Measurements from ENCODE around the gene EPHA5.

Gene EPHA5

DNA sequence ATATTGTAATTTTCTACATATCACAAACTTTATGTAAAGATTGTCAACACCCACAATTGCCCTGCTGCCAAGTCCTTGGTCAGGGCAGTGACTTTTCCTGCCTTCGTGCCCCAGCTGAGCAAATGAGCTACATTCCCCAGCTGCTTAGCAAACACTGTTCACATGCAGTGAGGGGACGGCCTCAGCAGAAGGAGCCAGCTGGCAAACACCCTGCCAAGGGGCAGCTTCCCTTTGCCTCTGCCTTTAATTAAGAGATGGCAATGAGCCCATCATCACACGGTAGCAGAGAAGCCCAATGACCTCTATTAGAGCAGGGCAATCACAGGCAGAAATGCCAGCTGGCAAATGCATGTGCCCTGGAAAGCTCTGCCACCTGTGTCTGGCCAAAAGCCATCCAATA lies 253.4 kb downstream of the EPHA5 start:
- Histone ChIP-seq H3K36me3 (replicated peaks) (no peaks in the 10 kb centered on the region), H3K4me1 (no peaks in the 10 kb centered on the region), H3K9me3 (no peaks in the 10 kb centered on the region), H3K27me3 (ENCODE audit: low read depth) (no peaks in the 10 kb centered on the region), H3K4me3 (no peak overlapping the region)
- no peak for DNase-seq (ENCODE audit: low spot score in 2 of 2)
- in situ Hi-C loops (cut with MboI; ENCODE audit: low sequenced_read_pairs) = no loop called here

DNA sequence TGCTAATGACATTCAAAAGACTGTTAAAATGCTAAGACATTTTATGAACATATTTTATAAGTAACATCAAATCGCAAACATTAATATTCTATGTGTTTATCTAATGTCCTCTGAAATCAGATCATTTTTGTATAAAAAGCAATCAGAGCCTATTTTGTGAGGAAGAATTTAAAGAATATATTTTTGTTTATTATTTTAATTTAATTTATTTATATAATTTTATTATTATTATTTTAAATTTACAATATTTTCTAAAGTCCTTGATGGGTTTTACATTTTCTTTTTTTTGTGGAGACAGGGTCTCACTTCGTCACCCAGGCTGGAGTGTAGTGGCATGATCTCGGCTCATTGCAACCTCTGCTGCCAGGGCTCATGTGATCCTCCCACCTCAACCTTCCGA lies 262.8 kb downstream of the EPHA5 start:
- in situ Hi-C loops (cut with MboI; ENCODE audit: low sequenced_read_pairs) = no loop called here
- Histone ChIP-seq H3K9me3 (no peaks in the 10 kb centered on the region), H3K36me3 (replicated peaks) (no peaks in the 10 kb centered on the region), H3K4me3 (no peak overlapping the region), H3K4me1 (no peaks in the 10 kb centered on the region), H3K27me3 (ENCODE audit: low read depth) (no peaks in the 10 kb centered on the region)
- DNase-seq (ENCODE audit: low spot score in 2 of 2) = no peak

DNA sequence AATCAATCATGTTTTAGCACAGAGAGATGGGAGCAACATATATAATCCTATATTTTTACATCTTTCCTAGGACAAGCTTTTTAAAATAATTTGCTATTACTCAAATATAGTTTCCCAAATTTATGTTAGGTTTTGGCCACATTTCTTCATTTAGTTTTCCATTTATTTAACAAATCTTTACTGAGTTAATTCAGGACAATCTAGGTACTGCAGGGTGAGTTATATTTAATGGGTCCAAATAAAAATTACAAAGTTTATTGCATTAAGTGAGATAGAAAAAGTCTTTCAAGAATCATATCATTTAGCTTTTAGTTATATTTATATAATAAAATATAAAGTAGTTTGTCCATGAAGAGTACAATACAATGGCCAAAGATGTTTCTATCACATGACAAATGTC lies 269.2 kb downstream of the EPHA5 start:
- Histone ChIP-seq H3K4me3 (no peak overlapping the region), H3K9me3 (no peaks in the 10 kb centered on the region), H3K4me1 (no peaks in the 10 kb centered on the region), H3K36me3 (replicated peaks) (no peaks in the 10 kb centered on the region), H3K27me3 (ENCODE audit: low read depth) (no peaks in the 10 kb centered on the region)
- DNase-seq (ENCODE audit: low spot score in 2 of 2) = no peak
- in situ Hi-C loops (cut with MboI; ENCODE audit: low sequenced_read_pairs) = no loop called here

DNA sequence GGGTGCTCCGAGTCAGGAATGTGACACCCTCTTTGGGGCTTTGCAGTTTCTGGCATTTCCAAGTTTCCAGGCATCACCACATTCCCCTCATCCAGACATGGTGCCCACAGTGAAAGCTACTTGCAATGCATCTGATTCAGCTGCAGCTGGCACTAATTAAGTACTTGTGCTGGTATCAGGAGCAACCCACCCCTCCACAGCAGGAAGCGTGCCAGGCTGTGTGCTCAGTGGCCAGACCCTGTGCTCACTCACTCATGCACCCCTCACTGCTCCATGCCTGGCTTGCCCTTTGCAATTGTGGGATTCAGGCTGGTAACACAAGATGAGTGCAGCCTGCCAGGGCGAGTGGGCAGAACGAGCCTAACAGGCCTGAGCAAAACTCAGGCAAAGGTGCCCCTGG lies 271.2 kb downstream of the EPHA5 start:
- no peak overlapping the region for H3K4me3 ChIP-seq
- no peaks in the 10 kb centered on the region for H3K4me1 ChIP-seq
- no peak for DNase-seq (ENCODE audit: low spot score in 2 of 2)
- H3K36me3 ChIP-seq (replicated peaks) = no peaks in the 10 kb centered on the region
- in situ Hi-C loops (cut with MboI; ENCODE audit: low sequenced_read_pairs) = no loop called here
- no peaks in the 10 kb centered on the region for H3K27me3 ChIP-seq (ENCODE audit: low read depth)
- H3K9me3 ChIP-seq = no peaks in the 10 kb centered on the region

GRCh38 chr4:65393078-65393477 lies 277.2 kb downstream of the EPHA5 start:
- Histone ChIP-seq H3K27me3 (ENCODE audit: low read depth) (no peaks in the 10 kb centered on the region), H3K4me1 (no peaks in the 10 kb centered on the region), H3K36me3 (replicated peaks) (no peaks in the 10 kb centered on the region), H3K4me3 (no peak overlapping the region), H3K9me3 (no peaks in the 10 kb centered on the region)
- DNase-seq (ENCODE audit: low spot score in 2 of 2) = no peak
- in situ Hi-C loops (cut with MboI; ENCODE audit: low sequenced_read_pairs) = no loop called here

- no peak for DNase-seq (ENCODE audit: low spot score in 2 of 2)
- Histone ChIP-seq H3K4me3 (no peak overlapping the region), H3K4me1 (no peaks in the 10 kb centered on the region), H3K36me3 (replicated peaks) (no peaks in the 10 kb centered on the region), H3K27me3 (ENCODE audit: low read depth) (no peaks in the 10 kb centered on the region), H3K9me3 (no peaks in the 10 kb centered on the region)
- in situ Hi-C loops (cut with MboI; ENCODE audit: low sequenced_read_pairs) = no loop called here
Measured at GRCh38 chr4:65392488-65392887, 277.8 kb downstream of the EPHA5 start.

GRCh38 chr4:65391814-65392213 lies 278.5 kb downstream of the EPHA5 start:
- no peak for DNase-seq (ENCODE audit: low spot score in 2 of 2)
- Histone ChIP-seq H3K4me3 (no peak overlapping the region), H3K4me1 (no peaks in the 10 kb centered on the region), H3K27me3 (ENCODE audit: low read depth) (no peaks in the 10 kb centered on the region), H3K36me3 (replicated peaks) (no peaks in the 10 kb centered on the region), H3K9me3 (no peaks in the 10 kb centered on the region)
- in situ Hi-C loops (cut with MboI; ENCODE audit: low sequenced_read_pairs) = no loop called here

DNA sequence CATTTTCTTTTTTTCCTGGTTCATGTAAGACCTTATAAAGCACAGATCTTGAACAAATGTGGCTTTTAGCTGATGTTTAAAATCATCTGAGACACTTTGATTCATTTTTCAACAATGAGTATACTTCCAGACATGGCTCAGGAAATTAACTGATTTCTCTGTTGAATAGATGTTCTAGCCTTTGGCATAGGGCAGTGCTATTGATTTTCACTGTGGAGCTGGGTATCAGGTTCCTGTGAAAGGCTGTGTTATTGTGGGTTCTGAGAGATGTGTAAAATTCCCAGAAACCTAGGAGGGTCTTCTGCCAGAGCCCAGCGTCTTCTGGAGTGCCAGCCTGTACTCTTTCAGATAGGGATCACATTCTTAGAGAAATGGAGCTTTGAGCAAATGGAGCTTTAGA lies 278.9 kb downstream of the EPHA5 start:
- Histone ChIP-seq H3K4me3 (no peak overlapping the region), H3K4me1 (no peaks in the 10 kb centered on the region), H3K9me3 (no peaks in the 10 kb centered on the region), H3K36me3 (replicated peaks) (no peaks in the 10 kb centered on the region), H3K27me3 (ENCODE audit: low read depth) (no peaks in the 10 kb centered on the region)
- DNase-seq (ENCODE audit: low spot score in 2 of 2) = no peak
- in situ Hi-C loops (cut with MboI; ENCODE audit: low sequenced_read_pairs) = no loop called here

- Histone ChIP-seq H3K9me3 (no peaks in the 10 kb centered on the region), H3K4me3 (no peak overlapping the region), H3K27me3 (ENCODE audit: low read depth) (no peaks in the 10 kb centered on the region), H3K36me3 (replicated peaks) (no peaks in the 10 kb centered on the region), H3K4me1 (peaks cover 6% of the 10 kb centered on the region; the same call in 1 of the 2 replicates)
- DNase-seq (ENCODE audit: low spot score in 2 of 2) = no peak
- in situ Hi-C loops (cut with MboI; ENCODE audit: low sequenced_read_pairs) = no loop called here
Measured at GRCh38 chr4:65386927-65387326, 283.4 kb downstream of the EPHA5 start.

GRCh38 chr4:65383589-65384305 lies 286.5 kb downstream of the EPHA5 start:
- Histone ChIP-seq H3K4me1 (peaks cover 6% of the 10 kb centered on the region), H3K4me3 (no peak overlapping the region), H3K9me3 (no peaks in the 10 kb centered on the region), H3K27me3 (ENCODE audit: low read depth) (no peaks in the 10 kb centered on the region), H3K36me3 (replicated peaks) (no peaks in the 10 kb centered on the region)
- in situ Hi-C loops (cut with MboI; ENCODE audit: low sequenced_read_pairs) = no loop called here
- no peak for DNase-seq (ENCODE audit: low spot score in 2 of 2)

GRCh38 chr4:65381648-65382047 lies 288.6 kb downstream of the EPHA5 start:
- in situ Hi-C loops (cut with MboI; ENCODE audit: low sequenced_read_pairs) = no loop called here
- H3K9me3 ChIP-seq = no peaks in the 10 kb centered on the region
- H3K27me3 ChIP-seq (ENCODE audit: low read depth) = no peaks in the 10 kb centered on the region
- no peaks in the 10 kb centered on the region for H3K36me3 ChIP-seq (replicated peaks)
- DNase-seq (ENCODE audit: low spot score in 2 of 2) = no peak
- no peak overlapping the region for H3K4me3 ChIP-seq
- peaks cover 6% of the 10 kb centered on the region for H3K4me1 ChIP-seq

DNA sequence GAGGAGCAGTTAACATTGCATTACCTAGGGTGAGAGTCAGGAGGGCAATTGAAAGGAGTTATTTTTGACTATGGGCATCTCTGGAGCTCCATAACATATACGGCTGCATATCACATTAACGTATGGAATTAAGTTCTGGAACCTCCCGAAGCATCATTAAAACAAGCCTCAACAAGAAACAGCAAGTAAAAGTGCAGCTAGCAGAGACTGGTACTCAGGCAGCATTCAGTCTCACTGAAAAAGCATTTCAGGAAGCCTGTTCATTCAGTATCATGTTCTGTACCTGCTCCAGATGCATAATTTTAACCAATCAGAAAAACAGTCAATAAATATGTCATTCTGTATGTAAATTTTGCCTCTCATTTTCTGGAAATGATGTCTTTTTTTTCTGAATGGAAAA lies 299.6 kb downstream of the EPHA5 start:
- in situ Hi-C loops (cut with MboI; ENCODE audit: low sequenced_read_pairs) = no loop called here
- H3K27me3 ChIP-seq (ENCODE audit: low read depth) = no peaks in the 10 kb centered on the region
- no peak for DNase-seq (ENCODE audit: low spot score in 2 of 2)
- peaks cover 15% of the 10 kb centered on the region for H3K4me1 ChIP-seq
- no peaks in the 10 kb centered on the region for H3K9me3 ChIP-seq
- H3K4me3 ChIP-seq = no peak overlapping the region
- H3K36me3 ChIP-seq (replicated peaks) = no peaks in the 10 kb centered on the region

- in situ Hi-C loops (cut with MboI; ENCODE audit: low sequenced_read_pairs) = no loop called here
- H3K4me1 ChIP-seq = peaks cover 6% of the 10 kb centered on the region
- H3K36me3 ChIP-seq (replicated peaks) = no peaks in the 10 kb centered on the region
- H3K9me3 ChIP-seq = no peaks in the 10 kb centered on the region
- H3K27me3 ChIP-seq (ENCODE audit: low read depth) = no peaks in the 10 kb centered on the region
- DNase-seq (ENCODE audit: low spot score in 2 of 2) = no peak
- H3K4me3 ChIP-seq = no peak overlapping the region
Measured at GRCh38 chr4:65367306-65367705, 303.0 kb downstream of the EPHA5 start.

- DNase-seq (ENCODE audit: low spot score in 2 of 2) = no peak
- Histone ChIP-seq H3K27me3 (ENCODE audit: low read depth) (no peaks in the 10 kb centered on the region), H3K4me3 (no peak overlapping the region), H3K4me1 (no peaks in the 10 kb centered on the region; the same call in 1 of the 2 replicates), H3K36me3 (replicated peaks) (no peaks in the 10 kb centered on the region), H3K9me3 (no peaks in the 10 kb centered on the region)
- in situ Hi-C loops (cut with MboI; ENCODE audit: low sequenced_read_pairs) = no loop called here
Measured at GRCh38 chr4:65358914-65359313, 311.4 kb downstream of the EPHA5 start.

DNA sequence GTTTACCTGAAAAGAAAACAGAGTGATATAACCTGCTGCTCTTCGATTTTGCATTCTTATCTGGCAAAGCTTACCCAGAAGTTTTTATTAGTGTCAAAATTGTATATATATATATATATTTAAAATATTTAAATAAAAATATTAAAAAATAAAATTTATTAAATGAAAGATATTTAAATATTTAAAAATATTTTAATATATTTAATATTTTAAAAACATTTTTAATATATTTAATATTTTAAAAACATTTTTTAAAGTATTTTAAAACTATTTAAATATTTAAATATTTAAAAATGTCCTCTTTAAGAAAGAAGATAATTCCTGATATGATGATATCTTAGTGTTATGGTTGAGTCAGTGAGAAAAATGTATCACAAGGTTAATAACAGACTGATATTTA lies 317.2 kb downstream of the EPHA5 start:
- no peaks in the 10 kb centered on the region; the same call in 1 of the 2 replicates for H3K4me1 ChIP-seq
- no peak for DNase-seq (ENCODE audit: low spot score in 2 of 2)
- no peaks in the 10 kb centered on the region for H3K9me3 ChIP-seq
- no peaks in the 10 kb centered on the region for H3K36me3 ChIP-seq (replicated peaks)
- no peaks in the 10 kb centered on the region for H3K27me3 ChIP-seq (ENCODE audit: low read depth)
- H3K4me3 ChIP-seq = no peak overlapping the region
- in situ Hi-C loops (cut with MboI; ENCODE audit: low sequenced_read_pairs) = no loop called here

All from HAP-1 (cell line).